ENCODE measurements around the gene CCN5.

CCN5 gene

GRCh38 chr20:44701858-44702256 lies 13.3 kb upstream of the CCN5 start:
- H3K36me3 Mint-ChIP-seq = no peaks in the 10 kb centered on the region
- no peak overlapping the region for H3K27ac Mint-ChIP-seq
- CTCF ChIA-PET = no interaction called here
- H3K9me3 Mint-ChIP-seq = no peaks in the 10 kb centered on the region
- peaks cover 8% of the 10 kb centered on the region for H3K27me3 Mint-ChIP-seq
- no peak overlapping the region for H3K4me3 Mint-ChIP-seq
- DNase-seq = no peak
- no peaks in the 10 kb centered on the region for H3K4me1 Mint-ChIP-seq

GRCh38 chr20:44702776-44703175 lies 12.4 kb upstream of the CCN5 start:
- Mint-ChIP-seq H3K4me3 (no peak overlapping the region), H3K4me1 (no peaks in the 10 kb centered on the region), H3K36me3 (no peaks in the 10 kb centered on the region), H3K9me3 (no peaks in the 10 kb centered on the region), H3K27ac (no peak overlapping the region), H3K27me3 (peaks cover 8% of the 10 kb centered on the region)
- DNase-seq = no peak
- CTCF ChIA-PET = interaction anchor here (0.8 to 1.3 kb wide), 2 partner anchors 20 to 44 kb away, joined by 3 read pairs; no protein-coding TSS in a partner anchor

- H3K4me3 Mint-ChIP-seq = no peak overlapping the region
- CTCF ChIA-PET = interaction anchor here (0.7 to 1.3 kb wide), 3 partner anchors 20 to 446 kb away, joined by 3 read pairs; no protein-coding TSS in a partner anchor
- no peak for DNase-seq
- no peaks in the 10 kb centered on the region for H3K4me1 Mint-ChIP-seq
- H3K36me3 Mint-ChIP-seq = no peaks in the 10 kb centered on the region
- H3K27ac Mint-ChIP-seq = no peak overlapping the region
- H3K9me3 Mint-ChIP-seq = no peaks in the 10 kb centered on the region
- H3K27me3 Mint-ChIP-seq = peaks cover 8% of the 10 kb centered on the region
These were observed 11.8 kb upstream of the CCN5 start for GRCh38 chr20:44703183-44703925.

GRCh38 chr20:44703956-44704488 lies 11.1 kb upstream of the CCN5 start:
- H3K36me3 Mint-ChIP-seq = no peaks in the 10 kb centered on the region

GRCh38 chr20:44704551-44704971 lies 10.6 kb upstream of the CCN5 start:
- CTCF ChIA-PET = no interaction called here
- Mint-ChIP-seq H3K4me1 (no peaks in the 10 kb centered on the region), H3K4me3 (no peak overlapping the region), H3K27ac (no peak overlapping the region), H3K36me3 (no peaks in the 10 kb centered on the region), H3K27me3 (peaks cover 8% of the 10 kb centered on the region), H3K9me3 (no peaks in the 10 kb centered on the region)
- DNase-seq = no peak

More at GRCh38 chr20:44703956-44704488, 11.1 kb upstream of the CCN5 start:
- no peaks in the 10 kb centered on the region for H3K4me1 Mint-ChIP-seq
- no peak for DNase-seq
- no peak overlapping the region for H3K4me3 Mint-ChIP-seq
- H3K9me3 Mint-ChIP-seq = no peaks in the 10 kb centered on the region
- H3K27me3 Mint-ChIP-seq = peaks cover 8% of the 10 kb centered on the region
- no peak overlapping the region for H3K27ac Mint-ChIP-seq
- CTCF ChIA-PET = interaction anchor here (1.3 kb wide), 1 partner anchor 43 kb away, joined by 3 read pairs; no protein-coding TSS in a partner anchor

- Mint-ChIP-seq H3K4me3 (no peak overlapping the region), H3K36me3 (no peaks in the 10 kb centered on the region), H3K27ac (no peak overlapping the region), H3K9me3 (no peaks in the 10 kb centered on the region), H3K27me3 (peaks cover 8% of the 10 kb centered on the region), H3K4me1 (no peaks in the 10 kb centered on the region)
- peak; percentile 14 for DNase-seq
- CTCF ChIA-PET = no interaction called here
These were observed 9.6 kb upstream of the CCN5 start for GRCh38 chr20:44705364-44706094.

- Mint-ChIP-seq H3K27ac (no peak overlapping the region), H3K4me1 (no peaks in the 10 kb centered on the region), H3K4me3 (no peak overlapping the region), H3K36me3 (no peaks in the 10 kb centered on the region), H3K9me3 (no peaks in the 10 kb centered on the region), H3K27me3 (peaks cover 10% of the 10 kb centered on the region)
- DNase-seq = peak; percentile 13
- CTCF ChIA-PET = no interaction called here
These were observed 8.7 kb upstream of the CCN5 start for GRCh38 chr20:44706301-44707017.

- no peak for DNase-seq
- H3K36me3 Mint-ChIP-seq = no peaks in the 10 kb centered on the region
- peaks cover 13% of the 10 kb centered on the region for H3K27me3 Mint-ChIP-seq
- H3K9me3 Mint-ChIP-seq = no peaks in the 10 kb centered on the region
- no peaks in the 10 kb centered on the region for H3K4me1 Mint-ChIP-seq
- no peak overlapping the region for H3K4me3 Mint-ChIP-seq
- H3K27ac Mint-ChIP-seq = no peak overlapping the region
- CTCF ChIA-PET = no interaction called here
These were observed 8.1 kb upstream of the CCN5 start for GRCh38 chr20:44707018-44707579.

GRCh38 chr20:44709380-44709779 lies 5.8 kb upstream of the CCN5 start:
- no peak overlapping the region for H3K27ac Mint-ChIP-seq
- CTCF ChIA-PET = no interaction called here
- H3K4me3 Mint-ChIP-seq = no peak overlapping the region
- no peaks in the 10 kb centered on the region for H3K9me3 Mint-ChIP-seq
- H3K4me1 Mint-ChIP-seq = no peaks in the 10 kb centered on the region
- peaks cover 17% of the 10 kb centered on the region for H3K27me3 Mint-ChIP-seq
- no peaks in the 10 kb centered on the region for H3K36me3 Mint-ChIP-seq
- DNase-seq = peak; percentile 15

GRCh38 chr20:44709797-44710196 lies 5.4 kb upstream of the CCN5 start:
- Mint-ChIP-seq H3K9me3 (no peaks in the 10 kb centered on the region), H3K27me3 (peaks cover 18% of the 10 kb centered on the region)
- CTCF ChIA-PET = interaction anchor here (0.7 to 1.0 kb wide), 3 partner anchors 9 to 1170 kb away, joined by 3 to 5 read pairs (median 3); no protein-coding TSS in a partner anchor

GRCh38 chr20:44711237-44711636 lies 3.9 kb upstream of the CCN5 start:
- H3K9me3 Mint-ChIP-seq = no peaks in the 10 kb centered on the region
- no peak overlapping the region for H3K27ac Mint-ChIP-seq
- H3K4me3 Mint-ChIP-seq = no peak overlapping the region
- no peaks in the 10 kb centered on the region for H3K4me1 Mint-ChIP-seq
- no peaks in the 10 kb centered on the region for H3K36me3 Mint-ChIP-seq
- CTCF ChIA-PET = no interaction called here
- DNase-seq = no peak
- H3K27me3 Mint-ChIP-seq = peaks cover 18% of the 10 kb centered on the region

More at GRCh38 chr20:44709797-44710196, 5.4 kb upstream of the CCN5 start:
- Mint-ChIP-seq H3K27ac (no peak overlapping the region), H3K36me3 (no peaks in the 10 kb centered on the region), H3K4me3 (no peak overlapping the region), H3K4me1 (no peaks in the 10 kb centered on the region)
- no peak for DNase-seq

GRCh38 chr20:44714102-44714700 lies 968 bp upstream of the CCN5 start:
- CTCF ChIA-PET = no interaction called here
- H3K27ac Mint-ChIP-seq = no peak overlapping the region
- H3K4me1 Mint-ChIP-seq = no peaks in the 10 kb centered on the region
- H3K4me3 Mint-ChIP-seq = no peak overlapping the region
- no peak for DNase-seq
- H3K9me3 Mint-ChIP-seq = no peaks in the 10 kb centered on the region
- peaks cover 18% of the 10 kb centered on the region for H3K27me3 Mint-ChIP-seq
- no peaks in the 10 kb centered on the region for H3K36me3 Mint-ChIP-seq

GRCh38 chr20:44715499-44716308 lies 535 bp downstream of the CCN5 start:
- no peak for DNase-seq
- CTCF ChIA-PET = interaction anchor here (1.4 kb wide), 1 partner anchor 152 kb away, joined by 3 read pairs; no protein-coding TSS in a partner anchor
- no peak overlapping the region for H3K4me3 Mint-ChIP-seq
- no peaks in the 10 kb centered on the region for H3K36me3 Mint-ChIP-seq
- no peak overlapping the region for H3K27ac Mint-ChIP-seq
- H3K4me1 Mint-ChIP-seq = no peaks in the 10 kb centered on the region
- H3K9me3 Mint-ChIP-seq = no peaks in the 10 kb centered on the region
- H3K27me3 Mint-ChIP-seq = peaks cover 18% of the 10 kb centered on the region
